B cell (primary cell): ENCODE data around the gene MOSPD2. TPM values are rescaled to one million over a fixed set of nuclear protein-coding genes. Genes with fewer than 3 reads are reported as not detected.

Experiments used
- ATAC-seq: fragments of 200-7000 bp; cut with Tn5 transposase; one replicate; pipeline ENCODE4 v1.10.0; 2021; ENCODE audit warnings: low read depth, mild to moderate bottlenecking, moderate number of reproducible peaks, moderate library complexity
- CTCF ChIA-PET: fragments of 350-600 bp; sonication (Branson Sonifier 250); formaldehyde crosslinking; loops from one replicate; lab custom pipeline; 2021; ENCODE audit warnings: antibody characterized with exemption, inconsistent platforms; lab: Charles Lee
- POLR2A ChIA-PET: fragments of 350-600 bp; sonication (Branson Sonifier 250); formaldehyde crosslinking; loops from one replicate; lab custom pipeline; 2021; ENCODE audit warnings: antibody characterized with exemption; lab: Charles Lee
- DNase-seq: peaks from one replicate; pipeline ENCODE4 v3.0.0; 2013
- H2AFZ ChIP-seq: 2 replicates; pipeline ENCODE4 v1.6.1; 2012; ENCODE audit warnings: mild to moderate bottlenecking, low read depth, low read length; ENCODE audit not compliant: insufficient read depth, poor library complexity, severe bottlenecking
- H3K27ac ChIP-seq, 2 donors: 1 replicate in 1 of 2; 2 replicates in 1 of 2; pipeline ENCODE4 v1.5.1; 2012 to 2013; ENCODE audit warnings: low read length in 2 of 2, mild to moderate bottlenecking in 2 of 2, moderate library complexity in 1 of 2
- H3K27me3 ChIP-seq, 4 experiments: fragments of 200-600 bp in 1 of 4; sonication (generic) in 1 of 4; replicated peaks in 1 of 4; 1 replicate in 2 of 4; 2 replicates in 2 of 4; pipeline versions ENCODE4 v1.6.1 to v1.7.0; 2013 to 2016; ENCODE audit warnings: low read length in 3 of 4, mild to moderate bottlenecking in 2 of 4, mixed read lengths in 1 of 4, moderate library complexity in 1 of 4; ENCODE audit not compliant: insufficient read depth in 4 of 4, control insufficient read depth in 3 of 4; ENCODE audit errors: control extremely low read depth in 1 of 4
- H3K36me3 ChIP-seq, 2 experiments: replicated peaks in 1 of 2; 1 replicate in 1 of 2; 2 replicates in 1 of 2; pipeline versions ENCODE4 v1.6.1 to v1.7.1; 2013; ENCODE audit warnings: low read length in 1 of 2; ENCODE audit not compliant: insufficient read depth in 2 of 2, control insufficient read depth in 1 of 2; ENCODE audit errors: control extremely low read depth in 1 of 2, extremely low read depth in 1 of 2
- H3K4me1 ChIP-seq, 2 donors: fragments of 200-600 bp in 1 of 2; sonication (generic) in 1 of 2; 1 replicate in 1 of 2; 2 replicates in 1 of 2; pipeline versions ENCODE4 v1.5.1 to v1.6.1; 2013 to 2017; ENCODE audit warnings: low read length in 2 of 2; ENCODE audit not compliant: control insufficient read depth in 2 of 2, insufficient read depth in 2 of 2
- H3K4me2 ChIP-seq: replicated peaks from 2 replicates; pipeline ENCODE3; 2012; ENCODE audit warnings: mild to moderate bottlenecking, low read depth, low read length; ENCODE audit not compliant: poor library complexity, severe bottlenecking
- H3K4me3 ChIP-seq, 5 experiments: fragments of 200-600 bp in 1 of 5; sonication (generic) in 1 of 5; 1 replicate in 3 of 5; 2 replicates in 2 of 5; pipeline versions ENCODE4 v1.5.1 to v1.7.0; 2011 to 2016; ENCODE audit warnings: low read length in 4 of 5, mild to moderate bottlenecking in 4 of 5, low read depth in 2 of 5, control low read depth in 1 of 5, moderate library complexity in 1 of 5; ENCODE audit not compliant: insufficient read depth in 1 of 5; ENCODE audit errors: control extremely low read depth in 1 of 5, extremely low read depth in 1 of 5
- H3K79me2 ChIP-seq: fragments of 200-600 bp; sonication (generic); one replicate; pipeline ENCODE4 v1.6.0; 2016; ENCODE audit warnings: low read length; ENCODE audit not compliant: control insufficient read depth, insufficient read depth
- H3K9ac ChIP-seq: fragments of 200-600 bp; sonication (generic); 2 replicates; pipeline ENCODE4 v1.6.1; 2017; ENCODE audit warnings: mild to moderate bottlenecking, low read length, moderate library complexity
- H3K9me3 ChIP-seq, 3 donors: one replicate each; pipeline versions ENCODE4 v1.6.1 to v1.7.1; 2013; ENCODE audit warnings: low read length in 2 of 3; ENCODE audit not compliant: control insufficient read depth in 2 of 3, insufficient read depth in 1 of 3; ENCODE audit errors: control extremely low read depth in 1 of 3
- H4K20me1 ChIP-seq: 2 replicates; pipeline ENCODE4 v1.6.0; 2012; ENCODE audit warnings: mild to moderate bottlenecking, low read length; ENCODE audit not compliant: insufficient read depth, control insufficient read depth, poor library complexity, severe bottlenecking
- H3K27ac Mint-ChIP-seq: one replicate; pipeline ENCODE4 v1.8.0; 2021; ENCODE audit warnings: mixed read lengths
- H3K27me3 Mint-ChIP-seq: one replicate; pipeline ENCODE4 v1.8.0; 2021; ENCODE audit warnings: mixed read lengths
- H3K4me1 Mint-ChIP-seq: one replicate; pipeline ENCODE4 v1.8.0; 2021; ENCODE audit warnings: mixed read lengths
- H3K4me3 Mint-ChIP-seq: one replicate; pipeline ENCODE4 v1.8.0; 2021; ENCODE audit warnings: mixed read lengths
- H3K9me3 Mint-ChIP-seq: one replicate; pipeline ENCODE4 v1.8.0; 2022; ENCODE audit warnings: mixed read lengths; ENCODE audit not compliant: insufficient read depth
- EZH2 ChIP-seq: IDR thresholded peaks from 2 replicates; pipeline ENCODE4 v1.6.1; 2012; ENCODE audit warnings: borderline replicate concordance, low read depth, mild to moderate bottlenecking, moderate library complexity, low read length; ENCODE audit not compliant: insufficient read depth, poor library complexity, severe bottlenecking
- WGBS: methylation state at CpG from one replicate; pipeline ENCODE4 v1.1.5; 2013; ENCODE audit warnings: missing lambda C conversion rate; ENCODE audit not compliant: insufficient coverage; 5-methylcytosine and 5-hydroxymethylcytosine counted together
- intact Hi-C: fragments of 100-400 bp; cut with micrococcal nuclease; formaldehyde crosslinking; loops from one replicate; pipeline ENCODE4 v1.10.0; 2022
- polyA plus RNA-seq: library from polyadenylated mRNA; depleted of rRNA; stranded (reverse); fragments of >200 nt; gene quantifications from 2 replicates; pipeline ENCODE4 v1.2.3, GENCODE V29; 2012
- total RNA-seq, 2 donors: library from RNA; stranded (reverse); fragments of 120-200 nt in 1 of 2; gene quantifications; 1 replicate in 1 of 2; 2 replicates in 1 of 2; pipeline versions ENCODE4 v1.2.3 to v1.2.4, GENCODE V29; 2013 to 2022
- TF ChIP-seq, protein P1 (sequence below): fragments of 200-600 bp; IDR thresholded peaks from one replicate; pipeline ENCODE4 v1.8.0; 2022; ENCODE audit warnings: antibody characterized with exemption, mild to moderate bottlenecking

MOSPD2 gene
- total and polyA plus RNA-seq, 2 donors (not counting 1 experiment from before 2014, with no cell fraction given): 5.2 to 23.1 TPM

DNA sequence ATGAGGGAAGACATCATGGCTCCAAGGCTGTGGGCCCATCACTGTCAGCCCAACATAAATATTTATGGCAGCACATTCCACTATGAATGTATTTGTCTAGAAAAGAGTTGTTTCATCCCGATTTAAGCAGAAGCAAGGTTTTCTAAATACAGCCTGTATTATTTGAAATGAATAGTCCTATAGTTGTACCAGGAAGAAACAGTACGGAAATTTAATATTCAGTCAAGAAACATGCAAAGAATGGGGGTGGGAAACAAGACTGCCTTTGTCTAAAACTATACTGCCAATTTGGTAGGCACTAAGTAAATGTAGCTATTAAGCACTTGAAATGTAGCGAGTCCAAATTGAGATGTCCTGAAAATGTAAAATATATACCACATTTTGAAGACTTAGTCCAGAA, 69.1 kb downstream of the MOSPD2 start:
- H3K27me3 ChIP-seq: no peaks in the 10 kb centered on the region
- DNase-seq: no peak
- ChIA-PET POLR2A (no interaction called here), CTCF (no interaction called here)
- H3K9me3 ChIP-seq: no peaks in the 10 kb centered on the region
- no peak overlapping the region for H2AFZ ChIP-seq
- no CpG with 5 or more reads among the region's 3 CpGs for WGBS
- no peaks in the 10 kb centered on the region for H4K20me1 ChIP-seq
- H3K36me3 ChIP-seq: no peaks in the 10 kb centered on the region
- H3K9ac ChIP-seq: no peak overlapping the region
- H3K4me2 ChIP-seq: no peak overlapping the region
- no peak for ATAC-seq
- no peaks in the 10 kb centered on the region for H3K4me1 ChIP-seq
- TF ChIP-seq, protein P1, sequence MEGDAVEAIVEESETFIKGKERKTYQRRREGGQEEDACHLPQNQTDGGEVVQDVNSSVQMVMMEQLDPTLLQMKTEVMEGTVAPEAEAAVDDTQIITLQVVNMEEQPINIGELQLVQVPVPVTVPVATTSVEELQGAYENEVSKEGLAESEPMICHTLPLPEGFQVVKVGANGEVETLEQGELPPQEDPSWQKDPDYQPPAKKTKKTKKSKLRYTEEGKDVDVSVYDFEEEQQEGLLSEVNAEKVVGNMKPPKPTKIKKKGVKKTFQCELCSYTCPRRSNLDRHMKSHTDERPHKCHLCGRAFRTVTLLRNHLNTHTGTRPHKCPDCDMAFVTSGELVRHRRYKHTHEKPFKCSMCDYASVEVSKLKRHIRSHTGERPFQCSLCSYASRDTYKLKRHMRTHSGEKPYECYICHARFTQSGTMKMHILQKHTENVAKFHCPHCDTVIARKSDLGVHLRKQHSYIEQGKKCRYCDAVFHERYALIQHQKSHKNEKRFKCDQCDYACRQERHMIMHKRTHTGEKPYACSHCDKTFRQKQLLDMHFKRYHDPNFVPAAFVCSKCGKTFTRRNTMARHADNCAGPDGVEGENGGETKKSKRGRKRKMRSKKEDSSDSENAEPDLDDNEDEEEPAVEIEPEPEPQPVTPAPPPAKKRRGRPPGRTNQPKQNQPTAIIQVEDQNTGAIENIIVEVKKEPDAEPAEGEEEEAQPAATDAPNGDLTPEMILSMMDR: no peak
- TF ChIP-seq EZH2: no peak
- Mint-ChIP-seq H3K27me3 (no peaks in the 10 kb centered on the region), H3K9me3 (no peaks in the 10 kb centered on the region), H3K4me3 (no peak overlapping the region), H3K27ac (no peak overlapping the region), H3K4me1 (peaks cover 6% of the 10 kb centered on the region)
- no peak overlapping the region for H3K27ac ChIP-seq
- intact Hi-C loops: no loop called here
- no peak overlapping the region for H3K4me3 ChIP-seq
- H3K79me2 ChIP-seq: no peaks in the 10 kb centered on the region

DNA sequence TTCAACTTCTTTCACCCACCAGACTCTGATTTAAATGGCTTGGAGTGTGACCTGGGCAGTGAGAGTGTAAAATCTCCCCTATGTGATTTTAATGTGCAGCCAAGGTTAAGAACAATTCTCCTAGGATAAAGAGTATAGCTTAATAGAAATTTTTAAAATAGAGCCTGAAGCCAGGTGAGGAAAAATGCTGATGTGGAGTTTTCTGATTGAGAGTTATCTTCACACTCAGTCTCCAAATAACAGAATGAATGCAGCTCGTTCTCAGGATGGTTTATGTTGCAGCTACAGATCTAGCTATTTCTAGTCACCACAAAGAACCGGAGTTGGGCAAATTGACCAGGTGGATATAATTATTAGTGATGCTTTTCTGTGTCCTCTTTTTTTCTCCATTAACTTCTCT, 70.7 kb downstream of the MOSPD2 start:
- Histone ChIP-seq H2AFZ (no peak overlapping the region), H3K36me3 (no peaks in the 10 kb centered on the region), H3K27me3 (no peaks in the 10 kb centered on the region), H3K27ac (no peak overlapping the region), H3K4me2 (no peak overlapping the region), H3K4me3 (no peak overlapping the region), H3K9ac (no peak overlapping the region), H3K79me2 (no peaks in the 10 kb centered on the region), H3K9me3 (no peaks in the 10 kb centered on the region), H3K4me1 (no peaks in the 10 kb centered on the region), H4K20me1 (no peaks in the 10 kb centered on the region)
- H3K4me3 Mint-ChIP-seq: no peak overlapping the region
- POLR2A ChIA-PET: no interaction called here
- no peak for DNase-seq
- no CpG with 5 or more reads among the region's 2 CpGs for WGBS
- intact Hi-C loops: no loop called here
- no peaks in the 10 kb centered on the region for H3K9me3 Mint-ChIP-seq
- TF ChIP-seq EZH2: no peak
- TF ChIP-seq, protein P1: no peak
- no peak overlapping the region for H3K27ac Mint-ChIP-seq
- CTCF ChIA-PET: no interaction called here
- no peak for ATAC-seq
- peaks cover 6% of the 10 kb centered on the region for H3K4me1 Mint-ChIP-seq
- no peaks in the 10 kb centered on the region for H3K27me3 Mint-ChIP-seq
